Karpas-422 (cell line): ENCODE results near the gene CLIC5. TPM values are rescaled to one million over a fixed set of nuclear protein-coding genes. Genes with fewer than 3 reads are reported as not detected.

Experiments used
- DNase-seq: peaks from one replicate; pipeline ENCODE4 v3.0.0-alpha.2; 2015
- H2AFZ ChIP-seq: fragments of 200-600 bp; sonication (generic); 2 replicates; pipeline ENCODE4 v1.6.1; 2014; ENCODE audit warnings: antibody characterized with exemption, low read length, mixed read lengths
- H3K27ac ChIP-seq: fragments of 200-600 bp; sonication (generic); 2 replicates; pipeline ENCODE4 v1.5.1; 2014; ENCODE audit warnings: mild to moderate bottlenecking, low read length, moderate library complexity
- H3K27me3 ChIP-seq: fragments of 200-600 bp; sonication (generic); 2 replicates; pipeline ENCODE4 v1.6.1; 2014; ENCODE audit warnings: low read length, mixed read lengths
- H3K36me3 ChIP-seq: fragments of 200-600 bp; sonication (generic); 2 replicates; pipeline ENCODE4 v1.6.1; 2014; ENCODE audit warnings: low read length, mixed read lengths; ENCODE audit not compliant: insufficient read depth
- H3K4me1 ChIP-seq: fragments of 200-600 bp; sonication (generic); 2 replicates; pipeline ENCODE4 v1.6.1; 2014; ENCODE audit warnings: mild to moderate bottlenecking, low read length, mixed read lengths
- H3K4me2 ChIP-seq: fragments of 200-600 bp; sonication (generic); 2 replicates; pipeline ENCODE4 v1.6.1; 2014; ENCODE audit warnings: low read length, low read depth, mild to moderate bottlenecking; ENCODE audit not compliant: poor library complexity, severe bottlenecking
- H3K4me3 ChIP-seq: fragments of 200-600 bp; sonication (generic); 2 replicates; pipeline ENCODE4 v1.5.1; 2014; ENCODE audit warnings: mild to moderate bottlenecking, antibody characterized with exemption, low read length, mixed read lengths
- H3K79me2 ChIP-seq: fragments of 200-600 bp; sonication (generic); 2 replicates; pipeline ENCODE4 v1.6.1; 2014; ENCODE audit warnings: mild to moderate bottlenecking, low read length, mixed read lengths
- H3K9ac ChIP-seq: fragments of 200-600 bp; sonication (generic); 2 replicates; pipeline ENCODE4 v1.6.0; 2014; ENCODE audit warnings: low read length
- H3K9me2 ChIP-seq: fragments of 200-600 bp; sonication (generic), shearing (Covaris generic); replicated peaks from 2 replicates; pipeline ENCODE4 v1.6.0; 2014; ENCODE audit warnings: mild to moderate bottlenecking, low read length, moderate library complexity; ENCODE audit not compliant: insufficient read depth
- H3K9me3 ChIP-seq: fragments of 300-700, 200-600 bp; sonication (generic); 2 replicates; pipeline ENCODE4 v1.6.1; 2014; ENCODE audit warnings: low read length, mixed read lengths
- H4K20me1 ChIP-seq: fragments of 200-600 bp; sonication (generic); 2 replicates; pipeline ENCODE4 v1.6.1; 2014; ENCODE audit warnings: mild to moderate bottlenecking, antibody characterized with exemption, low read length, low read depth; ENCODE audit not compliant: insufficient read depth
- total RNA-seq: library from RNA; depleted of rRNA; stranded (reverse); fragments of >200 nt; shearing (Covaris generic); gene quantifications from 2 replicates; pipeline ENCODE4 v1.2.3, GENCODE V29; 2014; ENCODE audit warnings: low replicate concordance

Gene CLIC5
- total RNA-seq, 1 experiment from 2014 or later, result not detected

- Histone ChIP-seq H4K20me1 (no peaks in the 10 kb centered on the region), H3K4me2 (no peak overlapping the region), H2AFZ (no peak overlapping the region), H3K4me3 (no peak overlapping the region), H3K9me3 (no peaks in the 10 kb centered on the region), H3K27me3 (no peaks in the 10 kb centered on the region), H3K9me2 (no peaks in the 10 kb centered on the region), H3K9ac (no peak overlapping the region), H3K36me3 (no peaks in the 10 kb centered on the region), H3K27ac (no peak overlapping the region), H3K4me1 (no peaks in the 10 kb centered on the region), H3K79me2 (no peaks in the 10 kb centered on the region)
- no peak for DNase-seq
These were observed 64.1 kb downstream of the CLIC5 start for GRCh38 chr6:45951321-45952167.

GRCh38 chr6:45949256-45949655 is 66.4 kb downstream of the CLIC5 start:
- Histone ChIP-seq H3K27me3 (no peaks in the 10 kb centered on the region), H2AFZ (no peak overlapping the region), H3K4me1 (no peaks in the 10 kb centered on the region), H3K9me2 (no peaks in the 10 kb centered on the region), H3K4me3 (no peak overlapping the region), H3K9me3 (no peaks in the 10 kb centered on the region), H4K20me1 (no peaks in the 10 kb centered on the region), H3K4me2 (no peak overlapping the region), H3K79me2 (no peaks in the 10 kb centered on the region), H3K36me3 (no peaks in the 10 kb centered on the region), H3K27ac (no peak overlapping the region), H3K9ac (no peak overlapping the region)
- DNase-seq, result peak; percentile 27

DNA sequence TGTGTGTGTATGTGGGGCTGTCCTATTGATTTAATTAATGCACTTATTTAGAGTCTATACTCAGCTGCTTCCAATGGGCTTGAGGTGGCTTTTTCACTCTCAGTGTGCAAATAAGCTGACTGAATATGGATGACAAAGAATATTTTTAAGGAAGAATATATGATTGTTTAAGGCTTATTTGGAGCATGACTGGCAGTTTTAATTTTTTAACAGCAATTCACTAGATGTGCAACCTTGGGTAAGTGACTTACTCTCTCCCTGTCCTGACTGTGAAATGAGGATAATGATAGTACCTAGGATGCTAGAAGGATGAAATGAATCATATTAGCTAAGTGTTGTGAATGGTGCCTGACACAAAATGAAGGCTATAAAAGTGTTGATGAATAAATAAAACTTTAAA is 67.9 kb downstream of the CLIC5 start:
- H3K9ac ChIP-seq, result no peak overlapping the region
- no peaks in the 10 kb centered on the region for H4K20me1 ChIP-seq
- no peaks in the 10 kb centered on the region for H3K36me3 ChIP-seq
- H3K27me3 ChIP-seq, result no peaks in the 10 kb centered on the region
- H3K79me2 ChIP-seq, result no peaks in the 10 kb centered on the region
- no peak overlapping the region for H3K4me2 ChIP-seq
- DNase-seq, result no peak
- no peak overlapping the region for H3K4me3 ChIP-seq
- H3K4me1 ChIP-seq, result no peaks in the 10 kb centered on the region
- no peak overlapping the region for H2AFZ ChIP-seq
- no peaks in the 10 kb centered on the region for H3K9me2 ChIP-seq
- no peaks in the 10 kb centered on the region for H3K9me3 ChIP-seq
- no peak overlapping the region for H3K27ac ChIP-seq

- no peak overlapping the region for H3K27ac ChIP-seq
- no peaks in the 10 kb centered on the region for H3K4me1 ChIP-seq
- no peak overlapping the region for H3K4me3 ChIP-seq
These were observed 68.8 kb downstream of the CLIC5 start for GRCh38 chr6:45946887-45947286.

GRCh38 chr6:45946352-45946751 is 69.3 kb downstream of the CLIC5 start:
- no peak overlapping the region for H3K4me3 ChIP-seq
- no peak overlapping the region for H2AFZ ChIP-seq
- no peaks in the 10 kb centered on the region for H4K20me1 ChIP-seq
- no peaks in the 10 kb centered on the region for H3K36me3 ChIP-seq
- no peak overlapping the region for H3K27ac ChIP-seq
- H3K4me1 ChIP-seq, result no peaks in the 10 kb centered on the region
- H3K79me2 ChIP-seq, result no peaks in the 10 kb centered on the region
- no peaks in the 10 kb centered on the region for H3K9me2 ChIP-seq
- no peak overlapping the region for H3K4me2 ChIP-seq
- H3K9me3 ChIP-seq, result no peaks in the 10 kb centered on the region
- H3K9ac ChIP-seq, result no peak overlapping the region
- H3K27me3 ChIP-seq, result no peaks in the 10 kb centered on the region
- DNase-seq, result peak; percentile 54

More at GRCh38 chr6:45946887-45947286, 68.8 kb downstream of the CLIC5 start:
- no peak overlapping the region for H3K9ac ChIP-seq
- no peaks in the 10 kb centered on the region for H3K36me3 ChIP-seq
- no peaks in the 10 kb centered on the region for H3K9me3 ChIP-seq
- no peak overlapping the region for H2AFZ ChIP-seq
- H3K4me2 ChIP-seq, result no peak overlapping the region
- no peaks in the 10 kb centered on the region for H3K79me2 ChIP-seq
- no peak for DNase-seq
- no peaks in the 10 kb centered on the region for H4K20me1 ChIP-seq
- H3K9me2 ChIP-seq, result no peaks in the 10 kb centered on the region
- H3K27me3 ChIP-seq, result no peaks in the 10 kb centered on the region

DNA sequence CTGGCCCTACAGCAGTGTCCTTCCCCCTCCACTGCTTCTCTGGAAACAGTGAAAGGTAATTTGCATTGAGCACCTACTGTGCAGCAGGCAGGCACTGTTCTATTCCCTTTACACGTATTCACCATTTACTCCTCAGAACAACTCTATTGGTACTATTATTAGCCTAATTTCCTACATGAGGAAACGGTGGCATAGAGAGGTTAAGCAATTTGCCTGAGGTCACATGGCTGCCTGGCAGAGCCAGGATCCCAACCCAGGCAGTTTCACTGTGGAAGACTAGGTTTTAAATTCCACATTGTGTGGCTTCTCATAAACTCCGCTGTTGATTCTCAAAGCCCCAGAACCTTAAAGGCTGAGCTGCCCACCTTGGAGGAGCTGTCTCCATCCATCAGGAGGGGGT is 72.7 kb downstream of the CLIC5 start:
- H3K4me2 ChIP-seq, result no peak overlapping the region
- no peaks in the 10 kb centered on the region for H3K9me2 ChIP-seq
- no peaks in the 10 kb centered on the region for H3K27me3 ChIP-seq
- H3K4me3 ChIP-seq, result no peak overlapping the region
- H3K36me3 ChIP-seq, result no peaks in the 10 kb centered on the region
- no peaks in the 10 kb centered on the region for H4K20me1 ChIP-seq
- H3K9ac ChIP-seq, result no peak overlapping the region
- H2AFZ ChIP-seq, result no peak overlapping the region
- no peaks in the 10 kb centered on the region for H3K79me2 ChIP-seq
- peak; percentile 39 for DNase-seq
- no peaks in the 10 kb centered on the region for H3K9me3 ChIP-seq
- no peaks in the 10 kb centered on the region for H3K4me1 ChIP-seq
- H3K27ac ChIP-seq, result no peak overlapping the region

GRCh38 chr6:45933855-45934254 is 81.8 kb downstream of the CLIC5 start:
- no peaks in the 10 kb centered on the region for H3K9me3 ChIP-seq
- H2AFZ ChIP-seq, result no peak overlapping the region
- H3K79me2 ChIP-seq, result no peaks in the 10 kb centered on the region
- no peak overlapping the region for H3K4me2 ChIP-seq
- DNase-seq, result no peak
- H3K4me3 ChIP-seq, result no peak overlapping the region
- H3K27me3 ChIP-seq, result no peaks in the 10 kb centered on the region
- H3K4me1 ChIP-seq, result no peaks in the 10 kb centered on the region
- no peaks in the 10 kb centered on the region for H3K9me2 ChIP-seq
- H3K36me3 ChIP-seq, result no peaks in the 10 kb centered on the region
- no peak overlapping the region for H3K27ac ChIP-seq
- H4K20me1 ChIP-seq, result no peaks in the 10 kb centered on the region
- no peak overlapping the region for H3K9ac ChIP-seq

DNA sequence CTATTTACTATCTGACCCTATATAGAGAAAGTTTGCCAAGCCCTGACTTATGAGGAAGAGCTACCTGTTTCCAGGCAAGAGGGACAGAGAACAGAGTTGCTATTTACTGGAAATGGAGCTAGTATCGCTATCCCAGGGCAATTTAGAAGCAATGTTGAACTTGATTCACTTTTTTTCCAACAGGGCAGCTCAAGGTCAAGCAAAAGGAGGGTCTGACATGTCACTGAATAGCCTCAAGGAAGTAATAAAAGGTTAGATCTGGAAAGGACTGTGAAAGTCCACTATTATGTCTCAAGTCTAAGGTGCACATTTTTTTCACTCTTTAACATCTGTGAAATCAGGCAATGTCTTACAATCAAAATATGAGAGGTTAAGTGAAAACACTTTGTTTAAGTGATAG is 84.4 kb downstream of the CLIC5 start:
- Histone ChIP-seq H3K79me2 (no peaks in the 10 kb centered on the region), H3K4me2 (no peak overlapping the region), H3K4me1 (no peaks in the 10 kb centered on the region), H3K27me3 (no peaks in the 10 kb centered on the region), H3K4me3 (no peak overlapping the region), H3K9me2 (no peaks in the 10 kb centered on the region), H3K36me3 (no peaks in the 10 kb centered on the region), H4K20me1 (no peaks in the 10 kb centered on the region), H3K27ac (no peak overlapping the region), H2AFZ (no peak overlapping the region), H3K9me3 (no peaks in the 10 kb centered on the region), H3K9ac (no peak overlapping the region)
- DNase-seq, result no peak
